Lower lobe of right lung (tissue), 2 donors: ENCODE measurements around the gene NDUFB4. TPM values are rescaled to one million over a fixed set of nuclear protein-coding genes. Genes with fewer than 3 reads are reported as not detected.
A peak's percentile ranks its signal among the peaks of the same experiment; 100 is the strongest.

Experiments used
- ATAC-seq, 2 donors: fragments of 200-7000 bp; cut with Tn5 transposase; one replicate each; pipeline ENCODE4 v1.9.1; 2020 to 2022; ENCODE audit warnings: mild to moderate bottlenecking in 2 of 2, moderate library complexity in 2 of 2
- DNase-seq: peaks from one replicate; pipeline ENCODE4 v3.0.0-alpha.2; 2020
- H3K27ac ChIP-seq: fragments of 200-600 bp; one replicate; pipeline ENCODE4 v1.8.0; 2022
- H3K27me3 ChIP-seq: fragments of 200-600 bp; one replicate; pipeline ENCODE4 v1.8.0; 2022; ENCODE audit warnings: low read depth
- H3K36me3 ChIP-seq: fragments of 200-600 bp; one replicate; pipeline ENCODE4 v1.8.0; 2022; ENCODE audit warnings: mild to moderate bottlenecking
- H3K4me1 ChIP-seq: fragments of 200-600 bp; one replicate; pipeline ENCODE4 v1.8.0; 2022
- H3K4me3 ChIP-seq: fragments of 200-600 bp; one replicate; pipeline ENCODE4 v1.8.0; 2022; ENCODE audit warnings: mild to moderate bottlenecking
- H3K9me3 ChIP-seq: fragments of 200-600 bp; one replicate; pipeline ENCODE4 v1.8.0; 2022
- CTCF ChIP-seq: fragments of 200-600 bp; IDR thresholded peaks from one replicate; pipeline ENCODE4 v1.8.0; 2022; ENCODE audit warnings: antibody characterized with exemption, mild to moderate bottlenecking
- intact Hi-C: fragments of 100-400 bp; cut with DNase I; formaldehyde crosslinking; loops from one replicate; pipeline ENCODE4 v1.11.0; 2022
- long read RNA-seq: library from polyadenylated mRNA; unstranded; transcript quantifications from one replicate; pipeline ENCODE4 v2.0.0, GENCODE V29; 2021
- total RNA-seq: library from RNA; stranded (reverse); fragmentation: NEBNext Ultra II Directional; extraction: Animal tissue kit (Norgen Biotek cat#: 25700); gene quantifications from one replicate; pipeline ENCODE4 v1.2.1, GENCODE V29; 2021
- donor health status: DM: no; HTN: yes; CAD: no; lungs with severe emphysema.

NDUFB4 gene
- 100 TPM for total RNA-seq
- long read RNA-seq, transcript NDUFB4-201 (3 exons, 671 nt), result major isoform, 21 of 23 reads
- long read RNA-seq, partial matches to known transcripts, result 0 of 23 reads
- long read RNA-seq, other reads (novel, unspliced or antisense), result 1 of 23 reads

- intact Hi-C loops, result no loop called here
- Histone ChIP-seq H3K4me1 (peaks cover 44% of the 10 kb centered on the region), H3K4me3 (peak within 1 kb of the TSS; percentile 80), H3K27me3 (no peaks in the 10 kb centered on the region), H3K27ac (peak within 1 kb of the TSS; percentile 95), H3K36me3 (peaks cover 33% of the 10 kb centered on the region), H3K9me3 (no peaks in the 10 kb centered on the region)
- DNase-seq (peak; percentile 99), ATAC-seq (peak; percentile 100)
- TF ChIP-seq CTCF, result no peak
Observed at GRCh38 chr3:120596116-120596852, at the start of gene NDUFB4. NDUFB4 (plus strand) TSS chr3:120596336; CDS start chr3:120596360, 24 bp downstream.

GRCh38 chr3:120550546-120550945, 45.6 kb upstream of the NDUFB4 start:
- intact Hi-C loops, result no loop called here
- no peaks in the 10 kb centered on the region for H3K36me3 ChIP-seq
- no peak for ATAC-seq
- no peak for DNase-seq
- no peaks in the 10 kb centered on the region for H3K27me3 ChIP-seq
- no peak overlapping the region for H3K4me3 ChIP-seq
- no peak for TF ChIP-seq CTCF
- no peaks in the 10 kb centered on the region for H3K9me3 ChIP-seq
- peaks cover 4% of the 10 kb centered on the region for H3K4me1 ChIP-seq
- no peak overlapping the region for H3K27ac ChIP-seq

GRCh38 chr3:120552184-120553172, 43.7 kb upstream of the NDUFB4 start:
- intact Hi-C loops, result no loop called here
- H3K27me3 ChIP-seq, result no peaks in the 10 kb centered on the region

GRCh38 chr3:120554812-120555606, 41.1 kb upstream of the NDUFB4 start:
- TF ChIP-seq CTCF, result no peak
- no peaks in the 10 kb centered on the region for H3K36me3 ChIP-seq
- no peak for DNase-seq
- no peaks in the 10 kb centered on the region for H3K9me3 ChIP-seq
- H3K4me3 ChIP-seq, result no peak overlapping the region
- peak overlapping the region; percentile 33 for H3K27ac ChIP-seq
- no peaks in the 10 kb centered on the region for H3K27me3 ChIP-seq
- peaks cover 32% of the 10 kb centered on the region for H3K4me1 ChIP-seq
- no peak for ATAC-seq
- intact Hi-C loops, result no loop called here

More at GRCh38 chr3:120552184-120553172, 43.7 kb upstream of the NDUFB4 start:
- DNase-seq (no peak), ATAC-seq (no peak)
- H3K4me1 ChIP-seq, result peaks cover 13% of the 10 kb centered on the region
- H3K9me3 ChIP-seq, result no peaks in the 10 kb centered on the region
- no peak for TF ChIP-seq CTCF
- H3K27ac ChIP-seq, result no peak overlapping the region
- no peak overlapping the region for H3K4me3 ChIP-seq
- H3K36me3 ChIP-seq, result no peaks in the 10 kb centered on the region
